GM21737 (cell line): ENCODE measurements around the gene ARHGEF28.

ENCODE experiments used
- ATAC-seq: cut with Tn5 transposase; IDR thresholded peaks from one replicate; pipeline ENCODE4 v1.9.1; 2021; ENCODE audit warnings: mild to moderate bottlenecking, moderate library complexity; ENCODE audit not compliant: unreplicated experiment

The ARHGEF28 gene

DNA sequence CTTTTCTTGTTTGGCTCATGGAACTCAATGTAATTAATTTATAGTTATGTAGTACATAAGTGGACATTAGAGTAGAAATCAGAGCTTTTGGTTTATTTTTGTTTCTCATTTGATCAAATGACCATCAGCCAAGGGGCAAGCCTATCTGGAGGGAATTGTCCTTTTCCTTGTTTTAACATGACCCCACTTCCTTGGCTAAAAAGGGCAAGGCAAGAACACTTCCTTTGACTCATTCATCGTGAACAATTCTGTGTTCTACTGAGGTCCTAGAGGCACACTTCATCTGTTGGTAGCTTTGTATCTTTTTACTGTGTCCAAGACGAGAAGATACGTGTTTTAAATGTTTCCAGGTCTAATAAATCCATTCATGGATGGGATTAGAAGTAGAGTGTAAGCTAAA lies 148.9 kb downstream of the ARHGEF28 start:
- ATAC-seq, result no peak

GRCh38 chr5:73776405-73776804 lies 150.4 kb downstream of the ARHGEF28 start:
- ATAC-seq, result no peak

- ATAC-seq, result no peak
Measured at GRCh38 chr5:73777192-73777591, 151.2 kb downstream of the ARHGEF28 start.

- no peak for ATAC-seq
Measured at GRCh38 chr5:73780302-73781080, 154.5 kb downstream of the ARHGEF28 start.

- ATAC-seq, result no peak
Measured at GRCh38 chr5:73781107-73781768, 155.2 kb downstream of the ARHGEF28 start.

DNA sequence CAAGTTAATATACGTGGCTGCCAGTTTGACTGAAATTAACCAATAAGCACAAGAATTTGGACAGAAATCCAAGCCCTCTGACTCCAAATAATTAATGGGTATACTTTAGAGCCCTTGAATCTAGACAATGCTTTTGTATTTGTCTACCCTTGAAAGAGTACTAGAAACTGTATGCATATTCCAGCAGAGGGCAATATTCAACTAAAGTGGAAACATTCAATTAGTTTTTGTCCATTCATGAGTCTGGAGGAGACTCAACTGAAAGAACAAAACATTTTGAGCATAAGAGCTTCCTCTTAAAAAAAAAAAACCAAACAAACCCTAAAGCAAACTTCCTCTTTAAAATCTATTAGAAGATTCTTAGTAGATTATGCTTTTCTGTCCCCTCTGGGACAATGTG lies 157.8 kb downstream of the ARHGEF28 start:
- no peak for ATAC-seq

DNA sequence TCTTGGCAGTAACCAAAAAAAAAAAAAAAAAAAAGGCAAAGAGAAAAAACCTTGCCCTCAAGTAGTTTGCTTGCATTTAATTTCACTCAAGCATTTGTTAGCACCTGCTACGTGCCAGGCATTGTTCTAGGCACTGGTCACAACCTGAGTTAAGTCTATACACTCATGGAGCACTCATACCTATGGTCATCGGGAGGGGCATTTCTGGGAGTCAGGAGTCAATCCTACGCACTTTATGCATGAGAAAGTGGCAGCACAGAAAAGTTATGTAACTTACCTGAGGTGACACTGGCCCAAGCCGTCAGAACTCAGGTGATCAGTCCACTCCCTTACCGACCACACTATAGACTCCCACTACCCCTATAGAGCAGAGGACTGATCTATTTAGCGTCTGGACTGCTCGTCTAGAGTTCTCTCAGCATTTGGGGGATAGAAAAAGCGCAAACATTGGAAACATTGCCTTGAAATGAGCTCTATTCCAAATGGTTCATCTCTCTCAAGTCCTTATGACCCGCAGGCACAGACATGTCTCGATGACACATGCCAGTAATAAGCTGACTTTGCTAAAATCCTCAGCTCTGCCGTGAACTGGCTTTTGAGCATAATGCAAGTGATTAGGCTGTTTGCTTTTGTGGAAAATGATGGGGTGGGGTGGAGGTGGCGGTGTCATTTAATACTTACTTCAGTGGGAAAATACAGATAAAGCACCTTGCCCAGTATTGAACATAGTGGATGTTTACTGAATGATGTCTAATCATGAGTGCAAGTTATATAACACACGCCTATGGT lies 160.2 kb downstream of the ARHGEF28 start:
- ATAC-seq, result no peak

DNA sequence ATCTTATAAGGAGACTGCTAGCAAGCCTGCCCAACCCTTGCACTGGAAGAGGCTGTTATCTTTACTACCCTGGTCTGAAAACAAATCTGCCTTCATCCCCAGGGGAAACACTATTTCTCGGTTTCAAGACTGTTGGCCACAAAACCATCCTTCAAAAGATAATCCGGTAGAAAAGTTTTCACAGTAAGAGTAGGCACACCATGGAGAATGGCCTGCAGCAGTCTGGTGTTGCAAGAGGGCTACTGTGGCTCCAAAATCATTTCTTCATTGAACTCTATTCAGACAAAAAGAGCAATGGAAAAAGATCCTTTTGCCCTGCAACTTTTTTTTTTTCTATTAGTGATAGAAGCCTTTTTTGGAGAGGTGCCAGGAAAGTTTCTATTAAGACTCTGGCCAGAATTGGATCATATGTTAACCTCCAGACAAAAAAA lies 163.9 kb downstream of the ARHGEF28 start:
- ATAC-seq, result no peak

DNA sequence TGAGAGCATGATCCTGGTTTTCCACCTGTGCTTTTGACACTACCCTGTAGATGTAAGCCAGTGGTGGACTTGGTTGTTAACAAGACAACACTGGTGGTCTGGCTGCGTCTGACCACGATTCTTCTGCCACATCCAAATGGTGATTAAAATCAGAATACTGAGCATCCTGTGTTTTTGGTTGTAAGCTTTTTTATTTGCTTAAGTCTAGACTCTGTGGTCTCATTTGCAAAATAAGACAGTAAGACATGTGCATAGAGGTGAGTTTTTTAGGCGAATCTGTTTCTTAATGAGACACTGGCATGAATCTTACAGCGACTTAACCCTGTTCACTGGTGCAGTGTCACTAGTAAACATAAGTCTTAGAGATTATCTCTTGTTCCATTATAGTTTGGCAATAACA lies 165.4 kb downstream of the ARHGEF28 start:
- ATAC-seq, result no peak

DNA sequence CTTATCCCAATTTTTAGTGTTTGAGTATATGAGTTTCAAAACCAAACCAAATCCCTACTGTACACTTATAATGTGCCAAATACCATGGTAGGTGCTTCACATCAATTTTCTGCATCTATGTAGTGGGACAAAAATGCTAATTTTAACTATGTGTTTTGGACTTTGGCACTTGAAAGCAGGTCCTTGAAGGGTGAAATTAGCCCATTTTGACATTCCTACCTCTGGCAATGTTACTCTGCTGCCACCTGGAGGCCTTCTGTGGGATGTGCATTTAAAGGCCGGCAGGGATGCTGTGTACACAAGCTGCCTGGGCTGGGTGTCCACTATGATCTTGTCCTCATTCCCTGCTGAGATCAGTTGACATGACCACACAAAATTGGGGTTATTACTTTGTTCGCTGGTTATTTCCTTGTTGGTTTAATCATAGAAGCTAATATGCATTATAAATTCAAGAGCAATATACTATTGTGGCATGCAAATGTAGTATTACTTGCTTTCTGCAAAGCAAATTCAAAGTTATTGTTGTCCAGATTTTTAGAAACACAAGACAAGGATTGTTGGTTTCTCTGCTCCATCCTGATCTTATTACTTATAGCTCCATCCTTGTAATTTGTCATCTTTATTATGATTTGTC lies 166.8 kb downstream of the ARHGEF28 start:
- no peak for ATAC-seq

DNA sequence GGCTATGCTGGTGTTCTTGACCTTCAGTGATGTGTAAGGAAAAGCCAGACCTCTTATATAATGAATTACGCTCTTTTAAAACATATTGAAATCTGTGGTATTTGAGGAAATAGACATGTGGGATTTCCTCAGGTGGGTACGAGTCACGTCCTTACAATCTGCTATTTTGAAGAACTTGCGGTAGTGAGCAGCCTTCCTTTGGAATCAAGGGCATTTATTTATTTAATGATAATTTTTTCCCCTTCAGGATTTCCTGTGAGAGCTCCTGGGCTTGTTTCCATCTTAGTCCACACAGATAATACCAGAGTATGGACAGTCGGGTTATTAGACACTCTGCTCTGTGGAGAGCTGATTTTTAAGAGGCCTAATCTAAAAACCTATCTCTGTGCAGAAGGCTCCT lies 167.9 kb downstream of the ARHGEF28 start:
- ATAC-seq, result no peak

GRCh38 chr5:73796164-73797131 lies 170.5 kb downstream of the ARHGEF28 start:
- peak; percentile 56 for ATAC-seq

DNA sequence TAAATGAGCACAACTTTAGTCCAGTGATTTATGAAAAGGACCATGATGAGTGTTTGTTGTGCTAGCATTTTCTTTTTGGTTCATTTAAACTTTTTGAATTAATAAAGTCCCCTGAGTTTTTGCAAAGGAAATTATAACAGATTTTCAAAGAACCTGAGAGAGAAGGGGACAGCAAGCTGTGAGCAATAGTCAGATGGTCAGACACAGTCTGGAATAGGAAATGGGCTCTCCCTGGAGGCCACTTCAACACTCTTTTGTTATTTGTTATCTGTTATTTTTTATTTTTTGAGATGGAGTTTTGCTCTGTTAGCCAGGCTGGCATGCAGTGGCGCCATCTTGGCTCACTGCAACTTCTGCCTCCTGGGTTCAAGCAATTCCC lies 171.1 kb downstream of the ARHGEF28 start:
- no peak for ATAC-seq

DNA sequence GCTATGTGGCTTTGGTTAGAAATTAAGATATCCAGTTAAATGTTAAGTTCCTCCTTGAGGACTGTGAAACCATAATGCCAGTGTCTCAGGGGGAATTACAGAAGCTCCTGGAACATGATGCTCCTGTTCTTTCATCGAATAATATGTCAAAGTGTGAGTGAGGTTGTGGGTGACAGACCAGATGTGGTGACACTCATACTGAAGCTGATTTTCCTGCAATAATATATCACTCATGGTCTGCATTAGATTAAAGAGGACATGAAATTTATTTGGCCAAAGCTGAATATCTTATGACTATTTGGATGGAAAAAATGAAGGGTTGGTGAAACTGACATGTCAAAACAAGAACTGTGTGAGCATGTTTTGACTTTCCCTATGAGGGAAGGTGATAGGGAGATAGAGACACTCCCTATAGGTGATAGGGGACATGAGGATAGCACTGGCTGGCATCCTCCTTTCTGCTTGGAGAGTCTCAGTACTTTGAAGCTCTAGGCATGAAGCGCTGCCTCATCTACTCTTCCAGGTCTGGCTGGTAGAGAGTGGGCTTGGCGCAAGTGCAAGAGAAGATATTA lies 173.5 kb downstream of the ARHGEF28 start:
- no peak for ATAC-seq

DNA sequence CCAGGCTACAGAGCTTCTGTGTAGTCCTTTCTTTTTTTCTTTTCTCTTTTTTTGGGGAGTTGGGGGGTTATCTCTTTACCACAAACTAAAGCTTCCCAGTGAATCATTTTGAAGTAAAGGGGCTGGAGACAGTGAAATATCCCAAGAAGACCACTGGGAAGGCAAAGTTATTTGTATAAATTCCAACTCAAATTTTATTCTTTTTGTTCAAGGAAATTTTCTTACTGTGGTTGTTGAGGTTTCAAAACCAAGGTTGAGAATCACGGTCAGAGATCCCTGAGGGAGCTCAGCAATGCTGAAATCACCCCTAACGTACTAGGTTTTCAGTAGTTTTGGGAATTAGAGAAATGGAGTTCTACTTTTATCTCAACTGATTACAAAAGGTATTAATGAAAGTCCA lies 175.7 kb downstream of the ARHGEF28 start:
- ATAC-seq, result no peak

GRCh38 chr5:73805449-73805848 lies 179.5 kb downstream of the ARHGEF28 start:
- no peak for ATAC-seq

DNA sequence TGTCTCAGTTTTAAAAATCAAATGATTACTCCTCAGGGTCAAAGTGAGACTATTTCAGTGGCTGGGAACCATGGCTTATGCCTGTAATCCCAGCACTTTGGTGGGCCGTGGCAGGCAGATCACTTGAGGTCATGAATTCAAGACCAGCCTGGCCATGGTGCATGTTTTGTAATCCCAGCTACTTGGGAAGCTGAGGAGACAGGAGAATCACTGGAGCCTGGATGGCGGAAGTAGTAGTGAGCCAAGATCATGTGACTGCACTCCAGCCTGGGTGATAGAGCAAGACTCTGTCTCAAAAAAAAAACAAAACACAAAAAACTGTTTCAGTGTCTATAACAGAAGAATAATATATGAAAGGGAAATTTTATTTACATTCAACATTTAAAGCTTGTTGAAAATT lies 182.9 kb downstream of the ARHGEF28 start:
- no peak for ATAC-seq

DNA sequence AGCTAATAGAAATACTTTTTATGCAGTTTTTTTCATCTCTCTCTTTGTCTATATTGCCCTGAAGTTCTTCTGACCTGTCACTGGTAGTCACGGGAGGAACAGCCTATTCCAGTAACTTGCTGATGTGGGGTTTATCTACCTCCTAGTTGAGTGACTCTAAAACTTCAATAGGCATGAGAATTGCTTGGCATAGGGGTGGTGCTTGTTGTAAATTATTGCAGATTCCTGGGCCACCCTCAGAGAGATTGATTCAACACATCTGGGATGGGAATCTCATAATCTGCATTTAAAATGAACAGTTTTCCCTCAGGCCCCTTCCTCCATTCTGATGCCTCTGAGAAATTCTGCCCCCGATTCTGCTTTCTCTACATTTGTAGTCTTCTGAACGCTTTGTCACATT lies 184.4 kb downstream of the ARHGEF28 start:
- no peak for ATAC-seq

- no peak for ATAC-seq
Measured at GRCh38 chr5:73812457-73812856, 186.5 kb downstream of the ARHGEF28 start.
